DOHH2 (cell line): Measurements from ENCODE around the gene PCDHA2.

Source experiments
- EZH2phosphoT487 ChIP-seq: fragments of 200-600 bp; sonication (generic); IDR thresholded peaks from 2 replicates; pipeline ENCODE4 v1.6.1; 2017; ENCODE audit warnings: borderline replicate concordance, mild to moderate bottlenecking, antibody characterized with exemption, low read length, moderate library complexity, mixed read lengths
- TF ChIP-seq, protein P1 (sequence below): fragments of 200-600 bp; sonication (generic); IDR thresholded peaks from one replicate; pipeline ENCODE4 v1.5.1; 2014; ENCODE audit warnings: antibody characterized with exemption, mild to moderate bottlenecking, low read depth, low read length; ENCODE audit not compliant: poor library complexity, severe bottlenecking

DNA sequence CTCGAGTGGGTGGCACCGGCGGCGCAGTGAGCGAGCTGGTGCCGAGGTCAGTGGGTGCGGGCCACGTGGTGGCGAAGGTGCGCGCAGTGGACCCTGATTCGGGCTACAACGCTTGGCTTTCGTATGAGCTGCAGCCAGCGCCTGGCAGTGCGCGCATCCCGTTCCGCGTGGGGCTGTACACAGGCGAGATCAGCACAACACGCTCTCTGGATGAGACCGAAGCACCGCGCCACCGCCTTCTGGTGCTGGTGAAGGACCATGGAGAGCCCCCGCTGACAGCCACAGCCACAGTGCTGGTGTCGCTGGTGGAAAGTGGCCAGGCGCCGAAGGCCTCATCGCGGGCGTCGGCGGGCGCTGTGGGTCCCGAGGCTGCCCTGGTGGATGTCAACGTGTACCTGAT, 28.8 kb downstream of the PCDHA2 start:
- TF ChIP-seq, protein P1, sequence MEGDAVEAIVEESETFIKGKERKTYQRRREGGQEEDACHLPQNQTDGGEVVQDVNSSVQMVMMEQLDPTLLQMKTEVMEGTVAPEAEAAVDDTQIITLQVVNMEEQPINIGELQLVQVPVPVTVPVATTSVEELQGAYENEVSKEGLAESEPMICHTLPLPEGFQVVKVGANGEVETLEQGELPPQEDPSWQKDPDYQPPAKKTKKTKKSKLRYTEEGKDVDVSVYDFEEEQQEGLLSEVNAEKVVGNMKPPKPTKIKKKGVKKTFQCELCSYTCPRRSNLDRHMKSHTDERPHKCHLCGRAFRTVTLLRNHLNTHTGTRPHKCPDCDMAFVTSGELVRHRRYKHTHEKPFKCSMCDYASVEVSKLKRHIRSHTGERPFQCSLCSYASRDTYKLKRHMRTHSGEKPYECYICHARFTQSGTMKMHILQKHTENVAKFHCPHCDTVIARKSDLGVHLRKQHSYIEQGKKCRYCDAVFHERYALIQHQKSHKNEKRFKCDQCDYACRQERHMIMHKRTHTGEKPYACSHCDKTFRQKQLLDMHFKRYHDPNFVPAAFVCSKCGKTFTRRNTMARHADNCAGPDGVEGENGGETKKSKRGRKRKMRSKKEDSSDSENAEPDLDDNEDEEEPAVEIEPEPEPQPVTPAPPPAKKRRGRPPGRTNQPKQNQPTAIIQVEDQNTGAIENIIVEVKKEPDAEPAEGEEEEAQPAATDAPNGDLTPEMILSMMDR = no peak
- no peak for TF ChIP-seq EZH2phosphoT487
